Activated naive CD4-positive, alpha-beta T cell treated with anti-CD3 and anti-CD28 coated beads, Interleukin-2, amount 10 ng/mL, durations not matched to agents 5 hours and 36 hours (primary cell): ENCODE measurements around the gene PRAMEF12. TPM values are rescaled to one million over a fixed set of nuclear protein-coding genes. Genes with fewer than 3 reads are reported as not detected.

Experiments used
- total RNA-seq, 2 experiments: library from RNA; stranded (reverse); gene quantifications; one replicate each; pipeline ENCODE4 v1.2.3, GENCODE V29; 2021

Gene PRAMEF12
- total RNA-seq, result not detected

GRCh38 chr1:12773438-12773837, at the start of gene PRAMEF12:
TSS of gene PRAMEF12 (plus strand) at chr1:12773738. CDS start at chr1:12774868, 1,130 bp downstream.

GRCh38 chr1:12745992-12746323, 27.6 kb upstream of the PRAMEF12 start, which contains the start of gene CFAP107:
TSS of gene CFAP107 (plus strand) at chr1:12746200. CDS start at chr1:12746431, 231 bp downstream.

GRCh38 chr1:12791097-12791496, 17.6 kb downstream of the PRAMEF12 start, which contains the start of gene PRAMEF1:
TSS of gene PRAMEF1 (plus strand) at chr1:12791397. CDS start at chr1:12793228, 1,831 bp downstream.

Other genes with a start within 250 kb of the PRAMEF12 start
- gene DHRS3, start 155.5 kb upstream of the PRAMEF12 start, total RNA-seq, result 10 to 100 TPM; 67.5 to 74.3 TPM
- not detected for gene AADACL4, start 129.7 kb upstream of the PRAMEF12 start, total RNA-seq
- gene AADACL3, start 57.6 kb upstream of the PRAMEF12 start, total RNA-seq, result not detected
- not detected for gene CFAP107, start 27.5 kb upstream of the PRAMEF12 start, total RNA-seq
- not detected for gene PRAMEF1, start 17.7 kb downstream of the PRAMEF12 start, total RNA-seq
- not detected for gene PRAMEF11, start 57.7 kb downstream of the PRAMEF12 start, total RNA-seq
- not detected for gene HNRNPCL1, start 75.0 kb downstream of the PRAMEF12 start, total RNA-seq
- gene PRAMEF2, start 83.3 kb downstream of the PRAMEF12 start, total RNA-seq, result not detected
- gene PRAMEF4, start 112.5 kb downstream of the PRAMEF12 start, total RNA-seq, result not detected
- gene PRAMEF10, start 124.5 kb downstream of the PRAMEF12 start, total RNA-seq, result not detected
- gene PRAMEF7, start 142.9 kb downstream of the PRAMEF12 start, total RNA-seq, result not detected
- gene PRAMEF6, start 173.8 kb downstream of the PRAMEF12 start, total RNA-seq, result not detected